ENCODE results near the gene SCYGR4.
"Not testable (repeated sequence)": the region's sequence is repeated elsewhere in the genome, so short reads cannot be mapped to it uniquely, and the experiment has no call there.

SCYGR4 gene, protein sequence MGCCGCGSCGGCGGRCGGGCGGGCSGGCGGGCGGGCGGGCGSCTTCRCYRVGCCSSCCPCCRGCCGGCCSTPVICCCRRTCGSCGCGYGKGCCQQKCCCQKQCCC

DNA sequence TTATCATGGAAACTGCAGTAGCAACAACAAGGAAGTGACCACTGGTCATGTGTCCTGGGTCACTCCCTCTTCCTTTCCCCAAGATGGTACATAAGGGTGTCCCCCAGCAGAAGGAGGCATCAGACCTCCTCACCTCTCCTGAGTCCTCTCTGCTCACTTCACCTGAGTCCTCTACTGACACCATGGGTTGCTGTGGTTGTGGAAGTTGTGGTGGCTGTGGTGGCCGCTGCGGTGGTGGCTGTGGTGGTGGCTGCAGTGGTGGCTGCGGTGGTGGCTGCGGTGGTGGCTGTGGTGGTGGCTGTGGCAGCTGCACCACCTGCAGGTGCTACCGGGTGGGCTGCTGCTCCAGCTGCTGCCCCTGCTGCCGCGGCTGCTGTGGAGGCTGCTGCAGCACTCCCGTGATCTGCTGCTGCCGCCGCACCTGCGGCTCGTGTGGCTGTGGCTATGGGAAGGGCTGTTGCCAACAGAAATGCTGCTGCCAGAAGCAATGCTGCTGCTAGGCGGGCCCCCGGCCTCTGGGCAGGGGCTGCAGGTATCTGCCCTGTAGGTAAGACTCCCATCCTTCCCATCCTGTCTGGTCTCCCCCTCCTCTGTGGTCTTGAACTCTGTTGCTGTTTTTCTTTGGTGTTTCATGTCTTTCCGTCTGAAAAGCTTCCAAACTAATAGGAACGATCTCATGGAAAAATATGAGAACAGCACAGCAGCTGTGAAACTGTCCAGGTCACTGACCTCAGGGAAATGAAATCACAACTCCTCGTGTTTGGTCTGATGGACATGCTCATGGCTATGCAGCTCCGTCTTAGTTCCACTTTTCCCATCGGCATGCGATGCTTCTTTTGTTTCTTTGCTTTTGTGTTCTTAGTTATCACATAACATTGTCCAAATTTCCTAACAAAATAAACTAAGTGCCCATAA is at the start of gene SCYGR4:
TSS of gene SCYGR4 (plus strand) at position 183 of the 915 bp plus-strand sequence. CDS start at position 183, 0 bp downstream.
- in situ Hi-C loops (cut with MboI; ENCODE audit: low pct_unique_long_range_greater_than_20kb, low sequenced_read_pairs), result no loop called here
- DNase-seq, result no peak

DNA sequence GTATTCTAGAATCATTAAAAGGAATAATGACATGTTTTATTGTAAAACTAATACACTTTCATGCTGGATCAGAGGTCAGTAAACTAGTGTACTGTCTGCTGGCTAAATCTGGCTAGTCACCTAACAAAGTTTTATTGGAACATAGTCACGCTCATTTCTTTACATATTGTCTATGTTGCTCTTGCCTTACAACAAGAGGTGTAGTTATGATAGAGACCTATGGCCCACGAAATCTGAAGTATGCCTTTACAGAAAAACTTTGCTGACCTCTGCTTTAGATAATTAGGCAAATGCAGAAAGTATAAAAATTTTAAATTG is 48.5 kb upstream of the SCYGR4 start:
- in situ Hi-C loops (cut with MboI; ENCODE audit: low pct_unique_long_range_greater_than_20kb, low sequenced_read_pairs), result no loop called here
- DNase-seq, result no peak

DNA sequence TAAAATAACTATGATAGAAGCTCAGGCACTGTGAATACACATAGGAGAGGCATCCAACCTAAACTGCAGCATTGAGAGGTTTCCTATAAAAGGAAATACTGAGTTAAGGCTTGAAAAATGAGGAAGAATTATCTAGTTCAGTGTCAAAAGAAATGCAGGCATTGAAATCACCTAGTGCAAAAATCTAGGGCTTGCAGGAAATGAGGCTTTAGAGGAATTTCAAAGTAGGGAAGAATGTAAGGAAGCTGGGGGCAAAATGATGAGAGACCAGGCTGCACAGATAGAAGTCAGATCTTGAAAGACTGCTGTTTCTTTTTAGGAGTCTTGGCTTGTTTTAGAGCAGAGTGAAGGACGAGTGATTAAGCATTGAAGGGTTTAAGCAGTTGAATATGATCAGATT is 46.7 kb upstream of the SCYGR4 start:
- in situ Hi-C loops (cut with MboI; ENCODE audit: low pct_unique_long_range_greater_than_20kb, low sequenced_read_pairs), result no loop called here
- peak; percentile 4 for DNase-seq

DNA sequence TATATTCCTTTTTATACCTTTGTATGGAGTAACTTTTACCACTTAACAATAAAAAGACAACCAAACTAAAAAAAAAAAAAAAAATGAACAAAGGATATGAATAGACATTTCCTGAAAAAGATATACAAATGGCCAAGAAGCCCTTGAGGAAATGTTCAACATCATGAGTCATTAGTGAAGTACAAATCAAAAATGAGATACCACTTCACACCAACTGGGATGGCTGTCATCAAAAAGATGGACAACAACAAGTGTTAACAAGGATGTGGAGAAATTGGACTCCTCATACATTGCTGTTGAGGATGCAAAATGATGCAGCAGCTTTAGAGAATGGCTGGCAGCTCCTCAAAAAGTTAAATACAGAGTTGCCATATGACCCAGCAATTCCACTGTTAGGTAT is 41.2 kb upstream of the SCYGR4 start:
- in situ Hi-C loops (cut with MboI; ENCODE audit: low pct_unique_long_range_greater_than_20kb, low sequenced_read_pairs), result no loop called here
- no peak for DNase-seq

DNA sequence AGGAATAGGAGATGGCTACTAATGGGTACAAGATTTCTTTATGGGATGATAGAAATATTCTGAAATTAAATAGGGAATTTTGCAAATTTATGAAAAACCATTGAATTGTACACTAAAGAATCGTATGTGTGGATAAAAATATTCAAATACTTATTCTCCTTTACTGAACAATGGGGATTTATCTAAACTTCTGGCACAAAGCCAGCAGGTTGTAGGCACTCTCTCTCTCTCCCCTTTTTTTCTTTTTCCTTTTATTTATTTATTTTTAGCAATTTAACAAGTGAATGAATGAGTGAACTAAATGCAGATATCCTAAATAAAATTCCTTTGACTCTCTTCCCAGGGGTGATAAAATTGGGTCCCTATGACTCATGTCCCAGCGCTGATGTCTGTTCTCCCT is 40.5 kb upstream of the SCYGR4 start:
- no peak for DNase-seq
- in situ Hi-C loops (cut with MboI; ENCODE audit: low pct_unique_long_range_greater_than_20kb, low sequenced_read_pairs), result no loop called here

DNA sequence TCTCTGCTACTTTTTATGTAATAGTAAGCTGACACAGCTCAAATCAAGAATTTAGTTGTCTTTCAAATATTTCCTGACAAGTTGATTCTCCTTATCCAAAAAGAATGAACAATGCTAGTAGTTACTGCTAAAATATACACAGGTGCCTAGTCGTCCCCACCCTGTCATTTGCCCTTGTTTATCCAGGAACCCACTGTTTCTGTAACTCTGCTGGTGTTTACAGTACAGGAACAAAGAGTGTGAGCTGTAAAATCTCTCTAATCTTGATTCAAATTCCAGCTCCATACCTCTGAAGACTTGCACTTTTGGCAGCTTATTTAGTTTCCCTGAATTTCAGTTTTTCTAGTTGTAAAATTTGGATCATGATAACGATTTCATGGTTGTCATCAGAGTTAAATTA is 39.7 kb upstream of the SCYGR4 start:
- in situ Hi-C loops (cut with MboI; ENCODE audit: low pct_unique_long_range_greater_than_20kb, low sequenced_read_pairs), result no loop called here
- DNase-seq, result no peak

DNA sequence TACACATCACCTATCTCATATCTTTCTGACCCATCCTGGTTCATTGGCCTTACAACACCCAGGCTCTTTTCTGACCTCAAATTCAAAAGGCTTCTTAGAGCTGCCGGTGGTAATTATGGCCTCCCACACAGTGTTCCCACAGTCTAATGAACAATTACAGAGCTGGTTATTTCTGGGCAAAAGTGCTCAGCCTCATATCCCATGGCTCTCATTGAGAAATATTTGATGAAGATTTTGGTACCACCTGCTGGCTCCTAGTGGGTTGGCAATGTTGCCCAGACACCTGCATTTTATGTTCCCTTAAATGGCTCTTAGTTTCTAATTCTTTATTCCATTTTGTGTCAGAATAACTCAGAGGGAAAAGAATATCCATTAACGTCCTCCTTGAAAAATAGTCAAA is 38.7 kb upstream of the SCYGR4 start:
- DNase-seq, result no peak
- in situ Hi-C loops (cut with MboI; ENCODE audit: low pct_unique_long_range_greater_than_20kb, low sequenced_read_pairs), result no loop called here

DNA sequence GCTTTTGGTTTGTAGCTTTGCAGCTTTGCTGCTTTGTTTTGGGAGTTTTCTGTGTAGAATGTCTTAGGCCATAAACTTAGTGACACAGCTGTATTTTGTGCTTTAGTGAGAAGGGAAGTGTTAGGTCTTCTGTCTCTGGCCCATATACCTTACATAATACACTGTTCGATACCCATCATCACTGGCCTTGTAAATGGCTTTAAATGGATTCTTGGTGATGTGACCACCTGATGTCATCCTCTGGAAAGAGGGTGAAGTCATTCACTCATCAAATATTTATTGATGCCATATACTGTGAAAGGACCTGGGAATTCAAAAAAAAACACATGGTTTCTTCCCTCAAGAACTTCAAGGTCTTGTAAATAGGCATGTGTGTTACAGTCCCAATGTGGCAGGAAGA is 37.5 kb upstream of the SCYGR4 start:
- no peak for DNase-seq
- in situ Hi-C loops (cut with MboI; ENCODE audit: low pct_unique_long_range_greater_than_20kb, low sequenced_read_pairs), result no loop called here

DNA sequence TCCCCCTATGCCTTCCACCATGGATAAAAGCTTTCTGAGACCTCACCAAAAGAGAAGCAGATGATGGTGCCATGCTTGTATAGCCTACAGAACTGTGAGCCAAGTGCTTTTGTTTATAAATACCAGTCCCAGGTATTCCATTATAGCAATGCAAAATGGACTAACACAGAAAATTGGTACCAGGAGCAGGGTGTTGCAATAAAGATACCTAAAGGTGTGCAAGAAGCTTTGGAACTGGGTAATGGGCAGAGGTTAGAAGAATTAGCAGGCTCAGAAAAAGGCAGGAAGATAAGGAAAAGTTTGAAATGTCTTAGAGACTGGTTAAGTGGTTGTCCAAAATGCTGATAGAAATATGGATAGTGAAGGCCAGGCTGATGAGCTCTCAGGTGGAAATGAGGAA is 34.9 kb upstream of the SCYGR4 start:
- in situ Hi-C loops (cut with MboI; ENCODE audit: low pct_unique_long_range_greater_than_20kb, low sequenced_read_pairs), result no loop called here
- no peak for DNase-seq

DNA sequence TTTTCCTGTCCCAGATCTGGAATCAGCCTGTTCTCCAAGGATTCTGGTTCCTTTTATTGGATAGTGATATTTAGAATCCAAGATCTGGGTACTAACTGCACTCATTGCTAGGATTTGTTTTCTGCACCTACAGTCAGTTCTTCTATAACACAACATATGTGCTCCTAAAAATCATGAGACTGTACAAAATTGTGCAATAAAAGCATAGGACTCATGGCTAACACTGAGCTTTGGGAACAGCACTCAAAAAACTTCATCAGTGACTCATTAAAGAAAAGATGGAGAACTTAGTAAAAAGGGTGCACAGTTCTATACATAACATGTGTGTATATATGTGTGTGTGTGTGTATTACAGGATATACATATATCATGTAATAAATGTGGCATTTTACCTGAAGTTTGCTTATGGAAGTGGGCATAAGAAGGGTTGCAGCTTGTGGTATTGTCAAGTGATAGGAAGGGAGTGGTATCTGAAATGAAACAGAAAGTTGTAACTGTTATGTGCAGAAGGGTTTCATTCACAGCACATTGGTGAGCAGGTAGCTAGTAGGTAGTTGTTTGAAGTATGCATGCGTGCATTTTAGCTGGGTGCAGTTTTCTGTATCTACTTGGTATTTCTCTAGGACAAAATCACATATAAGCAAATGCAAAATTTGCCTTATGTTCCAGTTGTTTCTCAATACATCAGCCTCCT is 24.5 kb upstream of the SCYGR4 start:
- in situ Hi-C loops (cut with MboI; ENCODE audit: low pct_unique_long_range_greater_than_20kb, low sequenced_read_pairs), result no loop called here
- no peak for DNase-seq

DNA sequence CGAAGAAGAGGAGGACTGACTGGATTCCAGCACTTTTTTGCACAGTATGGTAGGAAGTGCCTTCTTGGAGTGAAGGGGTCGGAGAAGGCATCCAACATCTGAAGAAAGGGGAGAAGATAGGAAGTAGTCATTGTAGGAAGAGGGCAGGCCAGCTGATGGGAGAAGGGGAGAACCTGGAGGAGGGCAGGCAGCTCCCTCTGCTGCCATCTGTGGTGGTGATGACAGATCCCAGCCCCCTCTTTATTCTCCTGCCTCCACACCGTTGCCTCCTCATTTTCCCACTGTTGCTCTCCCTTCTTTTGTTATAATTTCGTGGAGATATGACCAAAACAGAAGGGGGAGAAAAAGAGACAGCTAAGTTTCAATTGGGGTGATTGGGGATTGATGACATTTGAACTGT is 21.5 kb upstream of the SCYGR4 start:
- in situ Hi-C loops (cut with MboI; ENCODE audit: low pct_unique_long_range_greater_than_20kb, low sequenced_read_pairs), result no loop called here
- no peak for DNase-seq

DNA sequence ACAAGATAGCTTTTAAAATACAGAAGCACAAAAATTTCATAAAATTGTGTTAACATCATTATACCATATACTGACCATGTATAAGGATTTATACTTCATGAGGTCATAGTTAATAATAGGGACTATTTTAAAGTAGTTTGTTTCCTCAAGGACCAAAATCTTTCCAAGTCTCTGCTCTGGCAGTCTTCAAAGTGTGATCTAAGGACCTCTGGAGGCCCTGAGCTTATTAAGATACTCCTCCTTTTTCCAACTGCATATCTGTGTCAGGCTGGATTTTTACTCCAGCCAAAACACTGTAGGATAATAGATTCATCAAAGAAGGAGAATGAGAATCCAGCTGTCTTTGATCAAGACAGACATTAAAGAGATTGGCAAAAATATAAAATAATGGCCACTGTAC is 20.3 kb upstream of the SCYGR4 start:
- in situ Hi-C loops (cut with MboI; ENCODE audit: low pct_unique_long_range_greater_than_20kb, low sequenced_read_pairs), result no loop called here
- DNase-seq, result no peak

DNA sequence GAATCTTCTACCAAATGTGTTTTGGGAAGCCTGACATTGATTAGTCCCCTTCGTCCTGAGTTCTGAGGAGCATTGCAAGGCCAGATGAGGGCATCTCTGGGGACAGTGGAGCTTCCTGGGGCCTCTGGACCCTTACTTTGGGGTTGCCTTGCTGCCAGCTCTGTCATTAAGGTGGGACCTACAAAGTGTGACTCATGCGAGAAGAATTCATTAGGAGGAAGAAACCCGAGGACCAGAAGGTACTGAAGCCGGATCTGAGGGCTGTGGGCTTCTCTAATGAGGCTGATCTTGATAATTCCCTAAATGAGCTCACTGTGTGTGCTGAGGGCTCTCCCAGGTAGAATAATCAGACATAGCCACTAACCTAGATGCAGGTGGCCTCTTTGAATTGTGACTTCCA is 19.3 kb upstream of the SCYGR4 start:
- no peak for DNase-seq
- in situ Hi-C loops (cut with MboI; ENCODE audit: low pct_unique_long_range_greater_than_20kb, low sequenced_read_pairs), result no loop called here

DNA sequence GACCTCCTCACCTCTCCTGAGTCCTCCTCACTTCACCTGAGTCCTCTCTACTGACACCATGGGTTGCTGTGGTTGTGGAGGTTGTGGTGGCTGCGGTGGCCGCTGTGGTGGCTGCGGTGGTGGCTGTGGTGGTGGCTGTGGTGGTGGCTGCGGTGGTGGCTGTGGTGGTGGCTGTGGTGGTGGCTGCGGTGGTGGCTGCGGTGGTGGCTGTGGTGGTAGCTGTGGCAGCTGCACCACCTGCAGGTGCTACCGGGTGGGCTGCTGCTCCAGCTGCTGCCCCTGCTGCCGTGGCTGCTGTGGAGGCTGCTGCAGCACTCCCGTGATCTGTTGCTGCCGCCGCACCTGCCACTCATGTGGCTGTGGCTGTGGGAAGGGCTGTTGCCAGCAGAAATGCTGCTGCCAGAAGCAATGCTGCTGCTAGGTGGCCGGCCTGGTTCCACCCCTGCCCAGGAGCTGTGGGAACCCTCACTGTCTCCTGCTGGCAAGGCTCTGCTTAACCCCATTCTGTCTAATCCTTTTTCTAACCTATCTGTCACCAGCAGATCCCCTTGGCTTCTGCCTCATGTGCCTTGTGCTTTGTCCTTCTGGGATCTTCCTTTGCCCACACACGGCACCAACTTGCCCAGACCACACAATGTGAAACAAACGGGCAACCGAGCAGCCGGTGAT is 18.3 kb upstream of the SCYGR4 start, which contains the start of gene SCYGR2:
TSS of gene SCYGR2 (plus strand) at position 59 of the 669 bp plus-strand sequence. CDS start at position 59, 0 bp downstream.
- DNase-seq; in situ Hi-C loops (cut with MboI; ENCODE audit: low pct_unique_long_range_greater_than_20kb, low sequenced_read_pairs): not testable (repeated sequence)

DNA sequence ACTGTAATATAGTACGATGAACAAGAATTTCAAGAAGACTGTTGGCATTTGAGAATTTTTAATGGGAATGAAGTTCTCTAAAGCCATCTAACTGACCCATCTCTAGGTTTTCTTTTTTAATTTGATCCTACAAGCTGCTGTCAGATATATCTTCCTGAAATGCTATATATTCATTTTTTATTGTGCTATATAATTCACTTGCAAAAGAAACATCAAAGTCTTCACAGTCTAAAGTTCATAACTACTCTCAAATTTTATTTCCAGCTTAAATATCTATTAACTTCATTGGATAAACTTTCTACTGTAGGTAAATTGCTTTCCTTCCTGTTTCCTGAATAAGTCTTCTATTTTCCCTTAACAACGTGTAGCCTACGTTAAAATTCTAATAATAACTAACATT is 14.9 kb upstream of the SCYGR4 start:
- in situ Hi-C loops (cut with MboI; ENCODE audit: low pct_unique_long_range_greater_than_20kb, low sequenced_read_pairs), result no loop called here
- no peak for DNase-seq

DNA sequence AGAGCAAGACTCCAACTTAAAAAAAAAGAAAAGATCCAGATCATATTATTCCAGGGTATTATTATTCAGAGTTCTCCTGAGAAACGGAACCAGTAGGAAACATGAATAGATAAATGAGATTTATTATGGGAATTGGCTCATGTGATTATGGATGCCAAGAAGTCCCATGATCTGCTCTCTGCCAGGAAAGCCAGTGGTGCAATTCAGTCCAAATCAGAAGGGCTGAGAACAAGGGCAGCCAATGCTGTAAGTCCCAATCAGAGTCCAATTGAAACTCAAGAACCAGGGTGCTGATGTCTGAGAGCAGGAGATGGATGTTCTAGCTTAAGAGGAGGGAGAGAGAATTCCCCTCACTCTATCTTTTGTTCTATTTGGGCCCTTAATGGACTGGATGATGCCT is 10.8 kb upstream of the SCYGR4 start:
- in situ Hi-C loops (cut with MboI; ENCODE audit: low pct_unique_long_range_greater_than_20kb, low sequenced_read_pairs), result no loop called here
- no peak for DNase-seq

DNA sequence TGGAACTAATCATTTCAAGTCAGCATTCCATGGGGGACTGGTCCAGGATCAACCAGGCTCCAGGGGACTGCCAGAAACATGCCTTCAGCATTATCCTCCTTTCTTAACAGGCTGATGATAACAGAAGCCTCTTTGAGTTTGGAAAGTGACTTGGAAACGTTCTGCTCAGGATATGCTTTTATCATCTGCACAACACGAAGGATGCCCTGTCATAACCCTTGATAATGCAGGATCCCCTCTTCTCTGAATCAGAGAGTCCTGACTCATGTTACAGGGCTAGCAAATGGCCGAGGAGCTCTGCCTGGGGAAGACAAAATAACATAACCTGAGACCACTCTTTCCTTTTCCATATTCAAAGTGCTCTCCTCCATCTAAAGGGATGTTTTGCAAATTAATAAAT is 9.4 kb upstream of the SCYGR4 start:
- no peak for DNase-seq
- in situ Hi-C loops (cut with MboI; ENCODE audit: low pct_unique_long_range_greater_than_20kb, low sequenced_read_pairs), result no loop called here

DNA sequence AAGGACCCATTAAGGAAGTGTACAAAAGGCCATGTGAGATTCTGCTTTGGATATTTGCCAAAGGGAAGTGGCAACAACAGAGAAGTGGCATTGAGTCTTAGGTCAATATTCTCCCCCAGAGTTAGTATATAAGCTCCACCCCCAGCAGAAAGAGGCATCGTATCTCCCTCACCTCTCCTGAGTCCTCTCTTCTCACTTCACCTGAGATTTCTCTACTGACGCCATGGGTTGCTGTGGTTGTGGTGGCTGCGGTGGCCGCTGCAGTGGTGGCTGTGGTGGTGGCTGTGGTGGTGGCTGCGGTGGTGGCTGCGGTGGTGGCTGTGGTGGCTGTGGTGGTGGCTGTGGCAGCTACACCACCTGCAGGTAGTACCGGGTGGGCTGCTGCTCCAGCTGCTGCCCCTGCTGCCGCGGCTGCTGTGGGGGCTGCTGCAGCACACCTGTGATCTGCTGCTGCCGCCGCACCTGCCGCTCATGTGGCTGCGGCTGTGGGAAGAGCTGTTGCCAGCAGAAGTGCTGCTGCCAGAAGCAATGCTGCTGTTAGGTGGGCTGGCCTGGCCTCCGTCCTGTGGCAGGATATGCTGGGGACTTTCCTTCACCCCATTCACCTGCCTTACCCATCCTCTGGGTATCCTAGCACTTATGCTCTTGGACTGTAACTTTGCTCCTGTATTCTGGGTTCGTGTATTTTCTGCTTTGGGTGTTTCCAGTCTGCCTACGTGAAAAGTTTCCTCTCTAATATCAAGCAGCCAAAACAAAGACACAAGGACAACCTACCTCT is 8.5 kb upstream of the SCYGR4 start:
- in situ Hi-C loops (cut with MboI; ENCODE audit: low pct_unique_long_range_greater_than_20kb, low sequenced_read_pairs), result no loop called here
- DNase-seq, result peak; percentile 66

DNA sequence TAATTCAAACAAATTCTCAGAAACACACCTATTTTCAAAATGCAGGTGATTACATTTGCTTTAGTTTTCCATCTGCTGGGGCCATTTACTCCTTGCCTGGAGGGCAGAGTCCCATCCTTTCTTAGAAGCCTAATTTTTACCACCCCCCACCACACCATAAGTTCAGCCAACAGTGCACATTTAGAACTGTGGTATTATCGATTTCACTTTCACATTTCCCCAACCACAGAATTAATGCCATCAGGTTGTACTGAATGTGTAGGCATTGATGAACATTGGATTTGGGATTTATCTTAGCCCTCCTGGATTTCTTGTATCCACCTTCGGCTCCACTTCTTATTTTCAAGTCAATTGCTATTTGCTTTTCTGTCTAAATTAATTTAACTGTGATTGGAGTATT is 7.2 kb upstream of the SCYGR4 start:
- in situ Hi-C loops (cut with MboI; ENCODE audit: low pct_unique_long_range_greater_than_20kb, low sequenced_read_pairs), result no loop called here

More for the DNA sequence above, 7.2 kb upstream of the SCYGR4 start:
- DNase-seq, result no peak

Data from KBM-7 (cell line).